Vein endothelial cell (primary cell): ENCODE results near the gene OR6T1. TPM values are rescaled to one million over a fixed set of nuclear protein-coding genes. Genes with fewer than 3 reads are reported as not detected.

Experiments
- total RNA-seq: library from RNA; depleted of rRNA; stranded (reverse); fragments of >200 nt; gene quantifications from 2 replicates; pipeline ENCODE4 v1.2.3, GENCODE V29; 2012

OR6T1 gene
- total RNA-seq, result not detected in 2 replicates

GRCh38 chr11:123943738-123944137 lies at the start of gene OR6T1:
TSS of gene OR6T1 (minus strand) at chr11:123943838. CDS start at chr11:123943838, 0 bp downstream.

GRCh38 chr11:123977731-123978347 lies 34.2 kb upstream of the OR6T1 start, which contains the start of gene OR10S1:
TSS of gene OR10S1 (minus strand) at chr11:123977781. CDS start at chr11:123977664, 117 bp downstream.

DNA sequence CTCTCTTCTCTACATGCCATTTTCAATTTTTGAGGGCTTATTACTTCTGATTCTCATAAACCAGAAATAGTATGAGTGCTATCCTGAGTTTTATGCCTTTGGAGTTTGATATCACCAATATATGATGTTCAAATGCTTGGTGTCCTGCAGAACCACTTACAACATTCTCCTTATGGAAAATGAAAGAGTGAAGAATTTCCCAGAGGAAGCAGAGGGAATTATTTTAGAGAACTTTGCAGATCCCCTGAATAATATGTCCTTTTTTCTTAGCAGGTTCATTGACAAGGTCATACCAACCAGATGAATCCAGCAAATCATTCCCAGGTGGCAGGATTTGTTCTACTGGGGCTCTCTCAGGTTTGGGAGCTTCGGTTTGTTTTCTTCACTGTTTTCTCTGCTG lies 4.3 kb downstream of the OR6T1 start, which contains the start of gene OR4D5:
OR4D5 (plus strand) TSS at position 301 of the 400 bp plus-strand sequence; CDS start at position 301, 0 bp downstream.

DNA sequence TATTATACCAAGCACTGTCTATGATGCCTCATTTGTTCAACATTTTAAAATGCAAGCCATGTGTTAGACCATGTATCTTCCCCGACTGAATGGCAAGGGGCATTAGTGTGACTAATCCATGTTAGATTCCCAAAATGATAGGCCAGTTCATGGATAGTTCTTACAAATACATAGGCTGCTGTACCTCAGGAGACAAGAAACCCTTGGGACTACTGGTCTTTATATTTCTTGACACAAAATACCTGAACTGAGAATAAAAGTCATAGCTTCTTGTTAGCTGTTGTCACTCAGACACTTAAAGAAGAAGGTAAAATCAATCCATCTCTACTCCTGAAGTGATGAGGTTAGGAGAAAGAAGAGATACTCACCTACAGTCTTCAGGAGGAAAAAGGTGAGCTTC lies 41.8 kb downstream of the OR6T1 start, which contains the start of gene OR8D4:
OR8D4 (plus strand) TSS at position 301 of the 400 bp plus-strand sequence. CDS start 4,265 bp downstream, outside the sequence.

Other genes starting within 250 kb of the OR6T1 start
- gene ZNF202, start 202.2 kb downstream of the OR6T1 start, total RNA-seq, result 7.5 and 9.6 TPM in 2 replicates
- gene OR6X1, start 189.3 kb downstream of the OR6T1 start, total RNA-seq, result not detected in 2 replicates
- gene OR6M1, start 137.5 kb downstream of the OR6T1 start, total RNA-seq, result not detected in 2 replicates
- gene TMEM225, start 58.2 kb downstream of the OR6T1 start, total RNA-seq, result not detected in 2 replicates
- gene OR8D4, start 41.7 kb downstream of the OR6T1 start, total RNA-seq, result not detected in 2 replicates
- gene OR4D5, start 4.2 kb downstream of the OR6T1 start, total RNA-seq, result not detected in 2 replicates
- not detected in 2 replicates for gene OR10S1, start 33.9 kb upstream of the OR6T1 start, total RNA-seq
- gene OR10G6, start 51.3 kb upstream of the OR6T1 start, total RNA-seq, result not detected in 2 replicates
- gene OR10G4, start 69.2 kb upstream of the OR6T1 start, total RNA-seq, result 0.33 TPM in 1 of 2 replicates, not detected in the other
- gene OR10G9, start 79.2 kb upstream of the OR6T1 start, total RNA-seq, result 0.65 TPM in 1 of 2 replicates, not detected in the other
- 0.19 and 0.33 TPM in 2 replicates for gene OR10G8, start 83.0 kb upstream of the OR6T1 start, total RNA-seq
- gene OR10G7, start 97.5 kb upstream of the OR6T1 start, total RNA-seq, result not detected in 2 replicates
- gene VWA5A, start 171.6 kb upstream of the OR6T1 start, total RNA-seq, result 13.1 and 13.2 TPM in 2 replicates
- not detected in 2 replicates for gene OR10D3, start 239.5 kb upstream of the OR6T1 start, total RNA-seq